Activated naive CD8-positive, alpha-beta T cell treated with anti-CD3 and anti-CD28 coated beads for 36 hours (primary cell): ENCODE results near the gene FKBP1A. TPM values are rescaled to one million over a fixed set of nuclear protein-coding genes. Genes with fewer than 3 reads are reported as not detected.

Experiments used
- DNase-seq: peaks from one replicate; pipeline ENCODE4 v3.0.0; 2021
- H3K27ac Mint-ChIP-seq: one replicate; pipeline ENCODE4 v1.8.0; 2022; ENCODE audit warnings: mild to moderate bottlenecking, moderate library complexity, mixed read lengths
- H3K27me3 Mint-ChIP-seq: one replicate; pipeline ENCODE4 v1.8.0; 2022; ENCODE audit warnings: mild to moderate bottlenecking, mixed read lengths
- H3K36me3 Mint-ChIP-seq: one replicate; pipeline ENCODE4 v1.8.0; 2021; ENCODE audit warnings: mild to moderate bottlenecking, mixed read lengths
- H3K4me1 Mint-ChIP-seq: one replicate; pipeline ENCODE4 v1.8.0; 2021; ENCODE audit warnings: mixed read lengths
- H3K4me3 Mint-ChIP-seq: one replicate; pipeline ENCODE4 v1.8.0; 2022; ENCODE audit warnings: mild to moderate bottlenecking, moderate library complexity, mixed read lengths
- H3K9me3 Mint-ChIP-seq: one replicate; pipeline ENCODE4 v1.8.0; 2022; ENCODE audit warnings: mixed read lengths
- total RNA-seq, 2 experiments: library from RNA; stranded (reverse); gene quantifications; one replicate each; pipeline ENCODE4 v1.2.3, GENCODE V29; 2021

FKBP1A gene
- total RNA-seq, 2 experiments from 2014 or later, result 315 to 324 TPM

- H3K36me3 Mint-ChIP-seq, result no peaks in the 10 kb centered on the region
- H3K9me3 Mint-ChIP-seq, result no peaks in the 10 kb centered on the region
- H3K4me1 Mint-ChIP-seq, result peaks cover 14% of the 10 kb centered on the region
- no peak overlapping the region for H3K4me3 Mint-ChIP-seq
- H3K27me3 Mint-ChIP-seq, result no peaks in the 10 kb centered on the region
- no peak overlapping the region for H3K27ac Mint-ChIP-seq
- DNase-seq, result no peak
Measured at GRCh38 chr20:1319462-1319861, 73.4 kb downstream of the FKBP1A start.

GRCh38 chr20:1319051-1319450 lies 73.8 kb downstream of the FKBP1A start:
- Mint-ChIP-seq H3K4me1 (peaks cover 13% of the 10 kb centered on the region), H3K4me3 (no peak overlapping the region), H3K27ac (no peak overlapping the region), H3K9me3 (no peaks in the 10 kb centered on the region), H3K27me3 (no peaks in the 10 kb centered on the region), H3K36me3 (no peaks in the 10 kb centered on the region)
- no peak for DNase-seq

Other genes with a start within 250 kb of the FKBP1A start
- gene TMEM74B, start 208.1 kb downstream of the FKBP1A start, total RNA-seq, result 1 to 10 TPM; 1.5 to 1.9 TPM
- gene C20orf202, start 189.6 kb downstream of the FKBP1A start, total RNA-seq, result not detected
- gene RAD21L1, start 167.0 kb downstream of the FKBP1A start, total RNA-seq, result not detected
- 1 to 10 TPM; 3.2 to 3.6 TPM for gene SNPH, start 126.8 kb downstream of the FKBP1A start, total RNA-seq
- gene SDCBP2, start 63.9 kb downstream of the FKBP1A start, total RNA-seq, result 1 to 10 TPM; 3.3 to 3.9 TPM
- 10 to 100 TPM; 94.6 to 96.2 TPM for gene NSFL1C, start 73.8 kb upstream of the FKBP1A start, total RNA-seq
- not detected for gene SIRPB2, start 98.4 kb upstream of the FKBP1A start, total RNA-seq
- gene SIRPD, start 164.7 kb upstream of the FKBP1A start, total RNA-seq, result under 1 TPM in 1 of 2 experiments, not detected in 1; 0.28 TPM
- gene SIRPB1, start 227.0 kb upstream of the FKBP1A start, total RNA-seq, result 1 to 10 TPM; 4.3 to 4.5 TPM